K562 (cell line): Measurements from ENCODE around the gene CTF1. TPM values are rescaled to one million over a fixed set of nuclear protein-coding genes. Genes with fewer than 3 reads are reported as not detected.

Experiments used
- BRF1 ChIP-seq: IDR thresholded peaks from 3 replicates; pipeline ENCODE4 v1.6.1; 2011; ENCODE audit warnings: borderline replicate concordance, mild to moderate bottlenecking; ENCODE audit not compliant: insufficient read length; ENCODE audit errors: extremely low read depth
- CBFA2T2 ChIP-seq: fragments of 450-650 bp; conservative IDR thresholded peaks from 2 replicates; pipeline ENCODE4 v1.6.1; 2017; ENCODE audit warnings: mild to moderate bottlenecking
- DACH1 ChIP-seq: fragments of 450-650 bp; IDR thresholded peaks from 2 replicates; pipeline ENCODE4 v1.6.1; 2018; ENCODE audit not compliant: partially characterized antibody
- DMBX1 ChIP-seq: fragments of 250-450 bp; sonication (Bioruptor Pico); IDR thresholded peaks from 2 replicates; pipeline ENCODE4 v1.8.0; 2022; ENCODE audit warnings: inconsistent platforms, mild to moderate bottlenecking, moderate library complexity, borderline replicate concordance
- GTF2E2 ChIP-seq: fragments of 200-800 bp; sonication (Bioruptor generic); IDR thresholded peaks from 2 replicates; pipeline ENCODE4 v1.6.1; 2016; ENCODE audit warnings: missing genetic modification characterization, missing compliant biosample characterization
- MAFK ChIP-seq: IDR thresholded peaks from 2 replicates; pipeline ENCODE4 v1.6.1; 2011; ENCODE audit warnings: low read length, improper control_type of control experiment
- MEF2A ChIP-seq: IDR thresholded peaks from 2 replicates; pipeline ENCODE4 v1.6.1; 2011; ENCODE audit warnings: low read depth, mild to moderate bottlenecking, low read length, moderate library complexity; ENCODE audit not compliant: control insufficient read depth
- NFXL1 ChIP-seq: fragments of 450-650 bp; formaldehyde crosslinking; IDR thresholded peaks from 2 replicates; pipeline ENCODE4 v1.4.0; 2021; ENCODE audit warnings: mild to moderate bottlenecking
- NONO ChIP-seq, 2 experiments: fragments of 200-400 bp in 1 of 2; fragments of 450-650 bp in 1 of 2; formaldehyde crosslinking in 1 of 2; IDR thresholded peaks; 2 replicates each; pipeline ENCODE4 v1.6.1; 2017; ENCODE audit warnings: low read depth in 2 of 2, mild to moderate bottlenecking in 2 of 2, moderate library complexity in 2 of 2, low read length in 1 of 2
- PHB2 ChIP-seq: fragments of 450-650 bp; IDR thresholded peaks from 2 replicates; pipeline ENCODE4 v1.6.1; 2017; ENCODE audit warnings: low read depth
- POLR2G ChIP-seq: fragments of 200-400 bp; formaldehyde crosslinking; IDR thresholded peaks from 2 replicates; pipeline ENCODE4 v1.6.1; 2017; ENCODE audit warnings: low read depth, mild to moderate bottlenecking, antibody characterized with exemption, low read length, moderate library complexity
- POLR2H ChIP-seq: IDR thresholded peaks from 2 replicates; pipeline ENCODE4 v1.6.1; 2016; ENCODE audit warnings: missing genetic modification characterization, low read depth, mild to moderate bottlenecking, control low read depth, missing compliant biosample characterization, moderate library complexity
- RBFOX2 ChIP-seq: fragments of 200-400 bp; formaldehyde crosslinking; IDR thresholded peaks from 2 replicates; pipeline ENCODE4 v1.6.1; 2017; ENCODE audit warnings: low read depth, mild to moderate bottlenecking, low read length, moderate library complexity
- SMAD3 ChIP-seq: fragments of 450-650 bp; formaldehyde crosslinking; conservative IDR thresholded peaks from 2 replicates; pipeline ENCODE4 v1.4.0; 2020; ENCODE audit warnings: mild to moderate bottlenecking
- SMARCB1 ChIP-seq: IDR thresholded peaks from 2 replicates; pipeline ENCODE4 v1.6.1; 2011; ENCODE audit warnings: improper control_type of control experiment, low read depth; ENCODE audit not compliant: insufficient read length
- SREBF1 ChIP-seq: fragments of 150-350 bp; IDR thresholded peaks from 2 replicates; pipeline ENCODE4 v1.6.1; 2014; ENCODE audit warnings: antibody characterized with exemption, low read depth, low read length, borderline replicate concordance
- ZNF224 ChIP-seq: sonication (generic); formaldehyde crosslinking; IDR thresholded peaks from 2 replicates; pipeline ENCODE4 v1.8.0; 2022; ENCODE audit warnings: mild to moderate bottlenecking, missing genetic modification reagents
- ZNF445 ChIP-seq: fragments of 250-450 bp; sonication (Bioruptor Pico); IDR thresholded peaks from 2 replicates; pipeline ENCODE4 v1.4.0; 2020; ENCODE audit warnings: low read depth, mild to moderate bottlenecking, moderate library complexity
- ZNF584 ChIP-seq: fragments of 200-800 bp; sonication (Bioruptor generic); IDR thresholded peaks from 2 replicates; pipeline ENCODE4 v1.6.1; 2016; ENCODE audit warnings: low read depth, mild to moderate bottlenecking, missing genetic modification characterization, missing compliant biosample characterization
- ZNF764 ChIP-seq: fragments of 250-450 bp; sonication (Bioruptor Pico); IDR thresholded peaks from 2 replicates; pipeline ENCODE4 v1.4.0; 2020; ENCODE audit warnings: low read depth, mild to moderate bottlenecking, moderate library complexity
- ZNF830 ChIP-seq: fragments of 250-450 bp; sonication (Bioruptor Pico); IDR thresholded peaks from 2 replicates; pipeline ENCODE4 v1.5.0; 2021; ENCODE audit warnings: mild to moderate bottlenecking
- ZSCAN32 ChIP-seq: fragments of 450-650 bp; formaldehyde crosslinking; IDR thresholded peaks from 2 replicates; pipeline ENCODE4 v1.4.0; 2020; ENCODE audit warnings: mild to moderate bottlenecking, moderate library complexity
- polyA plus RNA-seq, 8 experiments: library from polyadenylated mRNA; depleted of rRNA in 4 of 8; stranded (reverse) in 5 of 8; unstranded in 3 of 8; fragments of >200 nt; fragmentation: Nextera tagmentation in 2 of 8; fragmentation: Illumina TruSeq in 1 of 8; extraction: Ambion mirVana in 2 of 8; extraction: Trizol in 1 of 8; gene quantifications; 2 replicates each; pipeline versions ENCODE4 v1.2.1 to v1.2.3, GENCODE V29; 2011 to 2014; ENCODE audit warnings: inconsistent platforms in 1 of 8, missing spikeins in 1 of 8
- total RNA-seq, 7 experiments: library from RNA; depleted of rRNA in 6 of 7; stranded (reverse); fragments of >200 nt in 6 of 7; fragmentation: Illumina TruSeq in 2 of 7; extraction: Trizol in 2 of 7; gene quantifications; 2 replicates each; pipeline versions ENCODE4 v1.2.1 to v1.2.3, GENCODE V29; 2011 to 2021; ENCODE audit warnings: low replicate concordance in 1 of 7
- TF ChIP-seq, protein P1 (sequence below): fragments of 250-450 bp; sonication (Bioruptor Pico); IDR thresholded peaks from 2 replicates; pipeline ENCODE4 v1.9.0; 2021; ENCODE audit warnings: mild to moderate bottlenecking
- TF ChIP-seq, protein P2 (sequence below): fragments of 450-650 bp; IDR thresholded peaks from 2 replicates; pipeline ENCODE4 v1.6.1; 2017; ENCODE audit warnings: mild to moderate bottlenecking, moderate library complexity
- TF ChIP-seq, protein P3 (sequence below): sonication (generic); IDR thresholded peaks from 2 replicates; pipeline ENCODE4 v1.6.1; 2016
- TF ChIP-seq, protein P4 (sequence below): sonication (generic); formaldehyde crosslinking; IDR thresholded peaks from 2 replicates; pipeline ENCODE4 v1.8.0; 2022; ENCODE audit warnings: mild to moderate bottlenecking, missing genetic modification reagents

Gene CTF1
- total and polyA plus RNA-seq, 9 of the 15 experiments (the other 6 are each of a cell fraction or from before 2014, with no cell fraction given), result 0.24 to 2.5 (median 0.44) TPM

DNA sequence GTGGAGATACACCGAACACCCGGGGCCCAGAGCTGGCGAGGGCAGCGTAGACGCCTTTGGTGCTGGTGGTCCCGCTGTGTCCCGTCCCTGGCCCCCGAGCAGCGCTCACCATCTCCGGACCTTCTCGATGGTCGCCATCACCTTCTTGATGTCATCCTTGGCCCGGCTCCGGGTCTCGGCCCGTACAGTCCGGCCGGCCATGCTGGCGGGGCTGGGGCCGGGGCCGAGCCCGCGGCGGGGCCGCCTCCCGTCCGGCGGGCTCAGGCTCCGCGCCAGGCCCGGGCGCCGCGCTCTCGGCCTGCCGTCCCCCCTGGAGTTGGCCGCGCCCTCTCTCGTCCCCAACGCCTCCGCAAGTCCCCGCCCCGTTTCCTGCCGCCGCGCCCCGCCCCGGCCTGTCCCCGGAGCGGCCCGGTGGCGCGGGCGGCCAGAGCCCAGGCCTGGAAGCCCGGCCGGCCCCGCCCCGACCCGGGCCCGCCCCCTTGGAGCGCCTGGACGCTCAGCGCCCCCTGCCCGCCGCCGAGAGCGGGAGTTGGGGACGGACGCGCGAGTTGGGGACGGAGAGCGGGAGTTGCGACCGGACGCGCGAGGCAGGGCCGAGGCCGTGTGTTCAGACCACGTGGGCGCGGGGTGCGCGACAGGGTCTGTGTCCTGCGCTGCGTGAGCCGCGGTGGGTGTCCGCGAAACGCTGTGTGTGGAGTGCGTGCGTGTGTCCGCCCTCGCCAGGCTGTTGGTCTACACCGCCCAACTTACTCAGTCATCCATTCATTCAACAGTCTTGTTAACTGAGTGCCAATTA, 2.5 kb upstream of the CTF1 start, which contains the start of gene BCL7C (continued):
- no peak for TF ChIP-seq ZSCAN32
- no peak for TF ChIP-seq SMAD3 (CRISPR knock-in tag)
- peak; percentile 95 for TF ChIP-seq RBFOX2
- peak; percentile 78 for TF ChIP-seq POLR2H (tag)
- no peak for TF ChIP-seq MAFK
- peak in 1 of 2 experiments; percentile 52; a peak in 2 of 4 replicates for TF ChIP-seq NONO (IDR thresholded peaks at IDR 0.05; ENCODE audit: low read depth in 2 of 2, low read length in 1 of 2)
- TF ChIP-seq CBFA2T2, result no peak
- no peak for TF ChIP-seq ZNF764 (CRISPR knock-in tag)
- peak; percentile 79 for TF ChIP-seq DMBX1 (CRISPR knock-in tag)
- TF ChIP-seq, protein P1, sequence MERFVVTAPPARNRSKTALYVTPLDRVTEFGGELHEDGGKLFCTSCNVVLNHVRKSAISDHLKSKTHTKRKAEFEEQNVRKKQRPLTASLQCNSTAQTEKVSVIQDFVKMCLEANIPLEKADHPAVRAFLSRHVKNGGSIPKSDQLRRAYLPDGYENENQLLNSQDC, result no peak
- TF ChIP-seq SREBF1, result no peak
- no peak for TF ChIP-seq GTF2E2 (tag)
- no peak for TF ChIP-seq PHB2
- TF ChIP-seq, protein P2, sequence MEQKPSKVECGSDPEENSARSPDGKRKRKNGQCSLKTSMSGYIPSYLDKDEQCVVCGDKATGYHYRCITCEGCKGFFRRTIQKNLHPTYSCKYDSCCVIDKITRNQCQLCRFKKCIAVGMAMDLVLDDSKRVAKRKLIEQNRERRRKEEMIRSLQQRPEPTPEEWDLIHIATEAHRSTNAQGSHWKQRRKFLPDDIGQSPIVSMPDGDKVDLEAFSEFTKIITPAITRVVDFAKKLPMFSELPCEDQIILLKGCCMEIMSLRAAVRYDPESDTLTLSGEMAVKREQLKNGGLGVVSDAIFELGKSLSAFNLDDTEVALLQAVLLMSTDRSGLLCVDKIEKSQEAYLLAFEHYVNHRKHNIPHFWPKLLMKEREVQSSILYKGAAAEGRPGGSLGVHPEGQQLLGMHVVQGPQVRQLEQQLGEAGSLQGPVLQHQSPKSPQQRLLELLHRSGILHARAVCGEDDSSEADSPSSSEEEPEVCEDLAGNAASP, result no peak
- TF ChIP-seq, protein P3, sequence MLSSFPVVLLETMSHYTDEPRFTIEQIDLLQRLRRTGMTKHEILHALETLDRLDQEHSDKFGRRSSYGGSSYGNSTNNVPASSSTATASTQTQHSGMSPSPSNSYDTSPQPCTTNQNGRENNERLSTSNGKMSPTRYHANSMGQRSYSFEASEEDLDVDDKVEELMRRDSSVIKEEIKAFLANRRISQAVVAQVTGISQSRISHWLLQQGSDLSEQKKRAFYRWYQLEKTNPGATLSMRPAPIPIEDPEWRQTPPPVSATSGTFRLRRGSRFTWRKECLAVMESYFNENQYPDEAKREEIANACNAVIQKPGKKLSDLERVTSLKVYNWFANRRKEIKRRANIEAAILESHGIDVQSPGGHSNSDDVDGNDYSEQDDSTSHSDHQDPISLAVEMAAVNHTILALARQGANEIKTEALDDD, result no peak
- no peak for TF ChIP-seq DACH1
- TF ChIP-seq SMARCB1, result no peak
- TF ChIP-seq BRF1, result no peak
- no peak for TF ChIP-seq ZNF830
- TF ChIP-seq MEF2A, result no peak
- TF ChIP-seq ZNF445 (CRISPR knock-in tag), result no peak
- TF ChIP-seq ZNF224 (CRISPR knock-in tag), result peak; percentile 84; the same call in 1 of the 2 replicates
- peak; percentile 92 for TF ChIP-seq POLR2G
- TF ChIP-seq, protein P4, sequence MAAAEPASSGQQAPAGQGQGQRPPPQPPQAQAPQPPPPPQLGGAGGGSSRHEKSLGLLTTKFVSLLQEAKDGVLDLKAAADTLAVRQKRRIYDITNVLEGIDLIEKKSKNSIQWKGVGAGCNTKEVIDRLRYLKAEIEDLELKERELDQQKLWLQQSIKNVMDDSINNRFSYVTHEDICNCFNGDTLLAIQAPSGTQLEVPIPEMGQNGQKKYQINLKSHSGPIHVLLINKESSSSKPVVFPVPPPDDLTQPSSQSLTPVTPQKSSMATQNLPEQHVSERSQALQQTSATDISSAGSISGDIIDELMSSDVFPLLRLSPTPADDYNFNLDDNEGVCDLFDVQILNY (CRISPR knock-in tag), result peak; percentile 99
- no peak for TF ChIP-seq NFXL1 (CRISPR knock-in tag)
- 0 out of 2 replicates have a peak, but pooled peaks have one; percentile 65 for TF ChIP-seq ZNF584 (CRISPR knock-in tag)
